NCI-H2227 (cell line): ENCODE results near the gene BCORL1.

ENCODE experiments used
- DNase-seq: peaks from one replicate; lab custom pipeline; 2025; ENCODE audit not compliant: unreplicated experiment; lab: John Stamatoyannopoulos, UW

Gene BCORL1, protein sequence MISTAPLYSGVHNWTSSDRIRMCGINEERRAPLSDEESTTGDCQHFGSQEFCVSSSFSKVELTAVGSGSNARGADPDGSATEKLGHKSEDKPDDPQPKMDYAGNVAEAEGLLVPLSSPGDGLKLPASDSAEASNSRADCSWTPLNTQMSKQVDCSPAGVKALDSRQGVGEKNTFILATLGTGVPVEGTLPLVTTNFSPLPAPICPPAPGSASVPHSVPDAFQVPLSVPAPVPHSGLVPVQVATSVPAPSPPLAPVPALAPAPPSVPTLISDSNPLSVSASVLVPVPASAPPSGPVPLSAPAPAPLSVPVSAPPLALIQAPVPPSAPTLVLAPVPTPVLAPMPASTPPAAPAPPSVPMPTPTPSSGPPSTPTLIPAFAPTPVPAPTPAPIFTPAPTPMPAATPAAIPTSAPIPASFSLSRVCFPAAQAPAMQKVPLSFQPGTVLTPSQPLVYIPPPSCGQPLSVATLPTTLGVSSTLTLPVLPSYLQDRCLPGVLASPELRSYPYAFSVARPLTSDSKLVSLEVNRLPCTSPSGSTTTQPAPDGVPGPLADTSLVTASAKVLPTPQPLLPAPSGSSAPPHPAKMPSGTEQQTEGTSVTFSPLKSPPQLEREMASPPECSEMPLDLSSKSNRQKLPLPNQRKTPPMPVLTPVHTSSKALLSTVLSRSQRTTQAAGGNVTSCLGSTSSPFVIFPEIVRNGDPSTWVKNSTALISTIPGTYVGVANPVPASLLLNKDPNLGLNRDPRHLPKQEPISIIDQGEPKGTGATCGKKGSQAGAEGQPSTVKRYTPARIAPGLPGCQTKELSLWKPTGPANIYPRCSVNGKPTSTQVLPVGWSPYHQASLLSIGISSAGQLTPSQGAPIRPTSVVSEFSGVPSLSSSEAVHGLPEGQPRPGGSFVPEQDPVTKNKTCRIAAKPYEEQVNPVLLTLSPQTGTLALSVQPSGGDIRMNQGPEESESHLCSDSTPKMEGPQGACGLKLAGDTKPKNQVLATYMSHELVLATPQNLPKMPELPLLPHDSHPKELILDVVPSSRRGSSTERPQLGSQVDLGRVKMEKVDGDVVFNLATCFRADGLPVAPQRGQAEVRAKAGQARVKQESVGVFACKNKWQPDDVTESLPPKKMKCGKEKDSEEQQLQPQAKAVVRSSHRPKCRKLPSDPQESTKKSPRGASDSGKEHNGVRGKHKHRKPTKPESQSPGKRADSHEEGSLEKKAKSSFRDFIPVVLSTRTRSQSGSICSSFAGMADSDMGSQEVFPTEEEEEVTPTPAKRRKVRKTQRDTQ (N-terminal part only)

DNA sequence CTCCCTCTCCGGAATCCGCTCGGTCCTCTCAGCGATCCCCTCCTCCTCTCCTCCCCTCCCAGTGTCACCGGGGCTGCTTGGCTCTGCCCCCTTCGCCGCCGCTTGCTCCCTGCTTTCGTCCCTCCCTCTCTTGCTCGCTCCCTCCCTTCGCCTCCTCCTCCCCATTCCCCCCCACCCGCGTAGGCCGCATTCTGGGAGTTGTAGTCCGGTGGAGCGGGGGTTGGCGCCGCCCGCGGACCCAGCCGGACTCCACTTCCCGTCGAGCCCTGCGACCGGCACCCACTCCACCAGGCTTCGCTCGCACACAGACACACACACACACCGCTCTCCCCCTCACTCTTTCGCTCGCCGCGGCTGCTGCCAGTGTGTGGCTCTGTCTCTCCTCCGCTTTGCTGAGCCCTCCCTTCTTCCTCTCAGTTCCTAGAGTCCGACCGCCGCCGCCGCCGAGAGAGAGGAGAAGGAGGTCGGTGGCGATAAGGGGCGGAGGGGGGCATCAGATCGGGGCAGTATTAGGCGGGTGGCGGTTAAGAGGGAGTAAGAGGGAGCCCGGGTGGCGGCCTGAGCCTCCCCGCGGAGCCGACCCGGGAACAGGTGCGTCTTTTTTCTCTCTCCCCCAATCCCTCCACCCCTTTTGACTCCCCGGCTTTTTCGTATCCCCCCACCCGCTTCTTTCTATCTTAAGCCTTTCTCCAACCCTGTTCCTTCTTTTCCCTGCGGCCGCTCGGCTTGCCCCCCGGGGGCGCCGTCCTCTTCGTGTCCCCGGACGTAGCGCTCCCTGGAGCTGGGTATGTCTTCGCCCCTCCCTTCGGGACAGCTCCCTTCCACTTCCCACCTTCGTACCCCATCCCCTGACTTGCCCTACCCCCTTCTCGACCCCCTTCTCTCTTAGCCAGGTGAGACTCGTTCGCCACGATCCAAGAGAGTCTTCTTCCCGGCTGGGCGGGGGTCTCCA is at the start of gene BCORL1:
Gene BCORL1 (plus strand): TSS at position 336 of the 952 bp plus-strand sequence. CDS start 22,597 bp downstream, outside the sequence.
- DNase-seq, result peak; percentile 98

DNA sequence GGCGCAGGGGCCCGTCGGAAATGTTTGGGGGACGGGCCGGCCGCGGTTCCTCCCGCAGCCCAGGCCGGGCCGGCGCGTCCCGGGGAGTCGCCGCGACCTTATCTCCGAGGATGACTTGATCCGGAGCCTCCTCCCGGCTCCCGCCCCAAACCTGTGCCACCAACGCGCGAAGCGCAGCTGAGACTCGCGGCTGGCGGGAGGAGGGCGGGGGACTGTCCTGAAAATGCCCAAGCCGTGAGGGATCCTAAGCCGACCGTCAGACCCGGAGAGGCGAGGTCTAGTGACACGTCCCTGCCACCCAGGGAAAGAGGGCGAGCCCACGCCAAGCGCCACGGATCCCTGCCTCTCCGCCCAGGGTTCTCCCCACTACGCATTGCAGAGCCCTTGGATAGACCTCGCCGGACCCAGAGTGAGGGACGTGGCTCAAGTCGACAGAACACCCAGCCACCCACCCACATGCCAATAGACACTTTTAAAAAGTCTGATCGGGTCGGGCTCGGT is 49.6 kb upstream of the BCORL1 start:
- peak; percentile 67 for DNase-seq

DNA sequence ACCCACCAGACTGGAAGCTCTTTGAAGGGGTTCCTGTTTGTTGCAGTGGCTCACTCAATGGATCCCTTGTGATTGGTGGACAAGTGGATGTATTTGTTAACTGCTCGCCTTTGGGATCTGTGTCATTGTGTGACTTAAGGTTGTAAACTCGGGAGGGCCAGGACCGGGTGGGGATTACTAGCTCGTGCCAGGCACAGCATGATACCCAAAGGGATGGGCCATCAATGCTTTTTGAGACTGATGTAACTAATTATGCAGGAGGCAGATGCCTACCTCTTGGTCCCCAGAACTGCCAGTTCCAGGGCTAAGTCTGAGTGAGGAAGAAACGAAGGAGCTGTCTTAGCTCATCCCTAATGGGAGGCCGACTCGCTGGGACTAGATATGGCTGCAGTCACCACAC is 48.7 kb upstream of the BCORL1 start:
- DNase-seq, result no peak

DNA sequence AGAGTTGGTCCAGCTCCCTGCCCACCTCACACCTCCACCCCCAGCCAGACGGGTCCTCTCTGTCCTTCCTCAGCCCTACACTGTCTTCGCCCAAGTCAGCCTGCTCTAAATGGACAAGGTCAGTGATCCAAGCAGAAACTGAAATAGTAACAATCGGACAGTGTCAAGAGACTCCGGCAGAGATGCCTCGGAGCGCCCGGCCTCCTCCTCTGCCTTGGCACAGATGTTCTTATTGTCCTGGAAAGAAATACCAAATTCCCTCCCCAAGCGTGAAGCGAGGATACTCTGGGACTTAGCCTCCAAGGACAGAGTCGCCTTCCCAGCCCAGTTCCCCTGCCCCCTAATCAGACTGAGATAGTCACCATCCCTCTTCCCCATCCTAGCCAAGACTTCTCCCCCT is 48.0 kb upstream of the BCORL1 start:
- no peak for DNase-seq

DNA sequence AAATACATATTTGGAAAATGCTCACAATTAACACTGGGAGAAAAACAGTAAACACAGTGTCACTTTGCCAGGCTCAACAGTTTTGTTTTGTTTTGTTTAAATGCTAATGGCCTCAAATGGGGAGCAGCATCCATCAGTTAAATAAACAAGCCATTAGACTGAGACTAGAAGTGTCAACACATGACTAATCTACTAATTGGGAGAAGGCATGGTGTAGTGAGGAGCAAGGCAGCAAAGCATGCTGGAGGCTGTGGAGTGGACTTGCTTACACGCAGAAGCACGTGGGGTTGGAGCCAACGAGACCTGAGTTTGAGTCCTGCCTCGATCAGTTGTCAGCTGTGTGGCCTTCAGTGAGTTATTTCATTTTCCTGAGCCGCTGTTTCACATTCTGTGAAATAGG is 47.5 kb upstream of the BCORL1 start:
- DNase-seq, result no peak

DNA sequence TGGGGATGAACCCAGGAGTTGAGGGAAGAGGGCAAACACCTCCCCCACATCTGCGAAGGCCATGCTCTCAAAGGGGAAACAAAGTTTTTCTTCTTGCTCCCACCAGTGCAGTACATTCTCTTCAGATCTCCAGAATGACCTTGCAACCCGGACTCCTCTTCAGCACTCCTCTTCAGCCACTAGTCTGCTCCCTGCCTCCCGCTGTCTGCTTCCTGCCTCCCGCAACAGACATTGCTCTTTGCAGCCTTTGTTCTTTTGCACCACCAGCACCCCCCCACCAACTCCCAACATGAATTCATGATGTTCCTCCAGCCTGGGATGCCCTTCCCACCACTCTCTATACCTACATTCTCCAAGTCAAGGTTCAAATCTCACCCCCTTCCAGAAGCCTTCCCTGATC is 44.4 kb upstream of the BCORL1 start:
- no peak for DNase-seq

DNA sequence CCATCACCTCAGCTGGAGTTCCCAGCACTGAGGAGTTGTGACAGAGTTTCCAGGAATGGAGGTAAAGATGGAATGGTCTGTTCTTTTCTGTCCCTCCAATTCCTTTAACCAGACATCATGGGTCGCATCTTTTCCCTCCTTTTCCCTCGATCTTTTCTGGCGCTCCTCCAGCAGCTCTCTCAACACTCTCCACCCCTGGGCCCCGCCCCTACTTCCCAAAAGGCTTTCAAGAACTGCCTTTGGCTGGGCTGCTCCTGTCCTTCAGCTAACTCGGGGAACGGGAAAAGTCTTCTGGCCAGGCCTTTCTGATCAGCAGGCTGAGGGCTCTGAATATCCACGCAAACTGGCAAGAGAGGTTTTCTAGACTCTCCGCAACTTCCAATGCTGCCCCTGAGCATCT is 42.4 kb upstream of the BCORL1 start:
- peak; percentile 68 for DNase-seq

DNA sequence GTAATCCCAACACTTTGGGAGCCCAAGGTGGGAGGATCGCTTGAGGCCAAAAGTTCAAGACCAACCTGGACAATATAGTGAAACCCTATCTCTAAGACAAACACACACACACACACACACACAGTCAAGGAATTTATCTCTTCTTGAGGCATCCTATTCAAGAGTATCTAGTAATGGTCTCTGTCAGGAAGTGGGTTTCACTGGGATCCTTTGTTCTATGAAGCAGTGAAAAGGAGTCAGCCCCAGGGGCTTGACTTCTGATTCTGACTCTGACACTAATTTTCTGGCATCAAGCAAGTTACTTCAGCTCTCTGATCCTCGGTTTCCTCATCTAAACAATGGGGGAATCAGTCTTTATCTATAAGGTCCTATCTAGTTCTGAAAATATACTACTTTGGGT is 41.7 kb upstream of the BCORL1 start:
- DNase-seq, result no peak

DNA sequence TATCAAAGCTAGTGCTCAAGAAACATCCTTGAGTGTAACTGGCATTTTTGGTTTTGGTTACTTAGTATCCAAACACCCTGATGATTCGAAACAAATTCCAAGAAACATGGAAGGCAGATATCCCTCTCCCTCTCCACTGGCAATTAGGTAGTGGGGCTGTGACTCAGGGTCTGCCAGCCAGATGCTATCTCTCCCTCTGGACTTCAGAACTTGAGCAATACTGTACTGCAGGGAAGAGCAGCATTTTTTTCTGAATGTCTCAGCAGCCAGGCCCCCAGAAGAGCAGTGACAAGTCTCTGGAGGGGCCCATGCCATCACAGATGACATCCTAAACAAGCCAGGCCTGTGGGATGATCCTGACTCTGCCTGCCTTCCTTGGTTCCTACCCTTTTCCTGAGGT is 37.3 kb upstream of the BCORL1 start:
- no peak for DNase-seq

DNA sequence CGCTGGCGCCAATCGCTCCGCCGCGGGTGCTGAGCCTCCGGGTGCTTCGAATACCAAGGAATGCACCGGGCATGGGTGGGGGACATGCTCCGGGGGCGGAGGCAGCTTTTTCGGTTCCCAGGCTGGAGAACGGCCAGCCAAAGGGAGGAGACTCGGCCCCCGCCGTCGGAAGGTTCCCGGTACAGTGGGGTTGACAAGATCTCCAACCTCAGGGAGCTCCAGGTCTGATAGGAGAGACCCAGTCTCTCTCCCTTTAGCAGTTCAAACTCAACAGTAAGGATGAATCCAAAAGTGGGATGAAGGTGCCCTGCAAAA is 29.1 kb upstream of the BCORL1 start:
- no peak for DNase-seq

DNA sequence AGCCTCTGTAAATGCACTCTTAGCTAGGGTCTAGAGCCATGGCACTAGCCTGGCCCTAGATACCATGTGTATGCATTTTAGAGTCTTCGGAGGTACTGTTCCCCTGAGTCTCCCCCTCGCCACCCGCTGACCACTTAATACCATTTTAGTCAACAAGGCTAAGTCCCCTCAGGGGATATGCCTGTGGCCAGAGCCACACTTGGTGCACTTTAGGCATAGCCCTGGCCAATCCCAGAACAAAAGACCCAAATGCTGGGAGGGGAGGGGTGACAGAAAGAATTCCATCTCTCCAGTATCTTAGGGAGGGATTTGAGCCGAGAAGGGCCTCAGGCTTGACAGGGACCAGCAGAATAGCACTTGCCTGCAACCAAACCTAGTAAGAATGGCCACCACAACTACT is 28.6 kb upstream of the BCORL1 start:
- DNase-seq, result no peak

DNA sequence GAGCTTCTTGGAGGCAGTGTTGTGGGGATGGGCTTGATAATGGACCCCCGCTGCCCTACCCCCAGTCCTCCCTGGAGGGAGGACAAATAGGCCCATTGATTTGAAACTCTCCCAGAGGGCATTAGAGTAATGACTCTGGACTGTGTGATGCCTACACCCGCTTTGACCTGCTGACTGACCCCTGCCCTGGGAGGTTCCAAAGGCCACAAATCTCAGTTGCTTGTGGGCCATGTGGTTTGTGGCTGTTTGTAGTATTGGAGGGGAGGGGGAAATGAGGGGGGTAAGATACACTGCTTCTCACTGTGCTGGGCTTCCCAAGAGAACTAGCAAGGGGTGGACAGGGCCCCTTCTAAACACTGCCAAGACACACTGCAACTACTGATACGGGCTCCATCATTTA is 27.6 kb upstream of the BCORL1 start:
- no peak for DNase-seq

DNA sequence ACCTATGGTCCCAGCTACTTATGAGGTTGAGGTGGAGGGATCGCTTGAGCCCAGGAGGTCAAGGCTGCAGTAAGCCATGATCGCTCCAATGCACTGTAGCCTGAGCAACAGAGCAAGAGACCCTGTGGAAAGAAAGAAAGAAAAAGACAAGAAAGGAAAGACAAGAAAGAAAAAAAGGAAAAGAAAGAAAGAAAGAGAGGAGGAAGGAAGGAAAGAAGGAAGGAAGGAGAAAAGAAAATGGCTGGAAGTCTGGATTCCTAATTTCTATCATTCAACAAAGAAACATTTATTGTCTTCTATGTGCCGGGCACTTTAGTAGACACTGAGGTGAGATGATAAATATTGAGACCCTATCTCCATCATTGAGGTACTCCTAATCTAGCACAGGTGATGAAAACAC is 26.8 kb upstream of the BCORL1 start:
- no peak for DNase-seq

DNA sequence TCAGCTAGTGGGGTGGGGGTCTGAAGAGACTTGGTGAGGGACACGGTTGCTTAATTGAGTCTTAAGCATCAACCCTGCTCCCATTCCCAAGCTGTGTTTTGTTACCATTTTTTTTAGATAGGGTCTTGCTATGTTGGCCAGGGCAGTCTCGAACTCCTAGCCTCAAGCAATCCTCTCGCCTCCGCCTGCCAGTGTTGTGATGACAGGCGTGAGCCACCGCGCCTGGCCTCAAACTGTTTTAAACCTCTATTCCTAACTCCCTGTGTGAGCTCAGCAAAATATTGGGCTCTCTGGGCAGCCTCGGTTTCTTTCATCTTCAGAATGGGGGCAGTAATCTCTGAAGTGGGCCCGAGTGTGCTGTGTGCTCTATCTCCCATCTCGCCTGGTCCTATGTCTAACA is 26.3 kb upstream of the BCORL1 start:
- no peak for DNase-seq

DNA sequence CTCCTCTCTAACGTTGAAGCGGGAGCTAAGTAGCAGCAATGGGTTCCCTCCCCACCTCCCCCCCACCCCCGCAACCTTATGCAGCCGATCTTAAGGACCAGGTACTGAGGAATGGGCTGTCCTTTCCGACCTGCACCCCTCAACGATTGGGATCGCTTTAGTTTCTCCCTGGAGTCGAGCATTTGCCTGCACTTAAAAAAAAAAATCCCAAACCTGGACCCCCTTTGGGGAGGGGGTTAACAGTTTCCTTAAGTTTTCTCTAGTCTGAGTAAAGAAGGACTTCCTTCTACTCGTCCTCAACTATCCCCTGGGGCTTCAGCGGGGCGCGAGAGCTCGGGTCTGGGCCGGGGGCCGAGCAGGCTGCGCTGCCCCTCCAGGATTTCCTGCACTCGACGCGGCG is 25.7 kb upstream of the BCORL1 start:
- DNase-seq, result no peak

DNA sequence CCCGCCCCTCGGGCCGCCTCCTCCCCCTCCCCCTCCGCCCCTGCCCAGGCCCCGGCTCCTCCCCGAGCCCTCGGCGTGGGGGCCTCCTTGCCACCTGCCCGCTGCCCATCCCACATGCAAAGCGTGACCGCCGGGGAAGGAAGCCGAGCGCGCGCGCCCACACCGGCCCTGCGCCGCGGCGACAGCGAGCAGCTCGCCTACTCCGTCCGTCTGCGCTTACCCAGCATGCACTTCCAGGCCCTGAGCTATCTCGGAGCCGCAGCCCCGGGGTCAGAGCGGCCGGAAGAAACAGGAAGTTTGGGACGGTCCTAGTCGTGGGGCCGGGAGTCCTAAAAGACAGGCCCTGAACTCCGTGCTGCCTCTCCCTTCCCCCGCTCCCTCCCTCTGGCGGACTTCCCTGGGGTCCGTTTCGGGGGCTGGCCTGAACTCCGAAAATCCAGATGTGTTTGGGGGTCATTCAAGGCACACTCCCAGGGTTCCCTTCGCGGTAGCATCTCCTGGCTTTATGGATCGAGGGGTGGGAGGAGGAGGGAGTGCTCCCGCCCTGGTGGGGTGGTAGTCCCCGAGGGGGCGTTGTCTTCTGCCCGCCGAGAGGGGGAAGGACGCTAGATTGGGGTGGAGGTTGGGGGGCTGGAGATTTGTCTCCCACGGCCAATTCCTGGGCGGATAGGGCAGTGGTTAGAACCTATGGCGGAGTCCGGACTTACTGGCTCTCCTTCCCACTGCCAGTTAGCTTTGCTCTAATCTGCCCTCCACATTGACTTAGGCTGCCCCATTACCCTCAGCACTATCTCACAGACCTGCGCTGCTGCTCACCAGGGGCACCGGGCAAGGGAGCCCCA is 25.0 kb upstream of the BCORL1 start:
- peak; percentile 89 for DNase-seq

DNA sequence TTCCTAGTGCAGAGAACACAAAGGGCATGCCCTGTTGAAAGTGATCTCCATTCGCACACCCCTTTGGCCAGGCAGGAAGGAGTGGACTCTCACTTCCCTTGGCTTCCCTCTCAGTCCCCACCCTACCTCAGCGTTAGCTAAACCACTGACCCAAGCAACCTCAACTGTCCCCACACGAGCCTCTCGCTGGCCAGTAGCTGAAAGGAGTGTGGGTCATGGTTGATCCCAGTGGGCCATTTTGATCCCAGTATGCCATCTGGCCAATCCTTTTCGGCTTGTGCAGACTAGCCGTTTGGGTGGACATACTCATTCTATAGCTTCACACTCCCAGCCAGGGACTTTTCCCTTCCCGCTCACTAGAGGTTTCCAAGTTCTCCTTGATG is 24.4 kb upstream of the BCORL1 start:
- no peak for DNase-seq

DNA sequence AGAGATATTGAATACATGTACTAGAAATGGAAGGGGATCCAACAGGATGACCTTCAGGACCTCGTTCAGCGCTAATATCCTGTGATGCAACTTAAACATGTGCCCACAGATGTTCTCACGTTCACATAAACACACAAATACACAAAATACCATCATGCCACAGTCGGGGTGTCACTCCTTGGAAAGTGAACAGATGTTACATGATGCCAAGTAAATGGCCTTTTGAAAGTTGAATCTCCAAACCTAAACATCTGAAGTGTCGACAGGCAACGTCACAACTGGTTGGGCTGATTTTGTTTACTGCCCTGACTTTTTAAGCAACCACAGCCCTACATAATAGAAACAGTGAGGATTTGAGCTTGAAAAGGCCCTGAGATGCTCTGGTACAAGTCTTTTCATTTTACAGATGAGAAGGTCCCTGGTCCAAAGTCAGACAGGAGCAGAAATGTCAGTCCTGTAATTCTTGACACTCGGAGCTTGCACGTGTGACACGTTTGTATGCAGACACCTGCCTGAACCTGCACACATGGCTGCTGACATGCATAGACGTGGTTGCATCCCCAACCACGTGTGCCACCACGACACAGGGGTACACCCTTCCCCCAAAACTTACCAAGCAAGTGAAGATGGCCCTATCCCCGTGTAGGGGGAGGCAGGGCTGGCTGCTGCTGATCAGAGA is 23.5 kb upstream of the BCORL1 start:
- no peak for DNase-seq

DNA sequence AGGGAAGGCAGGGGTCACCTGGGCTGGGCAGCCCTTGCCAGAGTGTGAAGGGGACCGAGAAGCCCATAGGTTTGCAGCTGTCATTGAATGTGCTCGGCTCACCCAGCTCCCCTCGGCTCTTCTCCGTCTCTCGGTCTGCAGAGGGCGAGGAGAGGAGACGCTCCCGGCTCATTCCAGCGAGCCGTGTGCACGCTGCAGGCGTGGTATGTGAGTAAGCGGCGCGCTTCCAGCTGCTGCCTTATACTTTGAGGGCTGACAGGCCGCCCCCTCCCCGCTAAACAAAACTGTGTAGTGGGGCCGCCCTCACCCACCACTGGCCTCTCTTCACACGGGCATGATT is 23.0 kb upstream of the BCORL1 start:
- DNase-seq, result peak; percentile 77
